HEK293 (cell line): Measurements from ENCODE around the gene TEX12.

ENCODE experiments used
- CTCF ChIA-PET: fragments of 350-600 bp; formaldehyde crosslinking; extraction: SDS; loops from one replicate; lab custom pipeline; 2021; ENCODE audit warnings: antibody characterized with exemption; lab: Yijun Ruan, JAX
- POLR2A ChIA-PET: fragments of 300-600 bp; formaldehyde crosslinking; extraction: SDS; loops from one replicate; lab custom pipeline; 2020; ENCODE audit warnings: antibody characterized with exemption, inconsistent platforms; lab: Yijun Ruan, JAX
- H3K27ac ChIP-seq: fragments of 200-500 bp; sonication (Bioruptor generic); 2 replicates; pipeline ENCODE4 v1.5.1; 2014; ENCODE audit warnings: low read depth, low read length, control low read depth, inconsistent platforms; ENCODE audit errors: extremely low read depth
- H3K36me3 ChIP-seq, 2 experiments: fragments of 200-500 bp in 1 of 2; sonication (Bioruptor generic) in 1 of 2; 1 replicate in 1 of 2; 2 replicates in 1 of 2; pipeline ENCODE4 v1.5.1; 2014 to 2017; ENCODE audit warnings: inconsistent platforms in 2 of 2, low read length in 2 of 2; ENCODE audit not compliant: control insufficient read depth in 2 of 2, insufficient read depth in 1 of 2
- H3K4me1 ChIP-seq: fragments of 200-500 bp; sonication (Bioruptor generic); 2 replicates; pipeline ENCODE4 v1.5.1; 2014; ENCODE audit warnings: mild to moderate bottlenecking, low read length, inconsistent platforms; ENCODE audit not compliant: control insufficient read depth, insufficient read depth
- H3K4me3 ChIP-seq: 2 replicates; pipeline ENCODE4 v1.5.1; 2011; ENCODE audit warnings: low read depth, mild to moderate bottlenecking, control low read depth, low read length, moderate library complexity
- H3K9me3 ChIP-seq: fragments of 200-500 bp; sonication (Bioruptor generic); 2 replicates; pipeline ENCODE4 v1.5.1; 2014; ENCODE audit warnings: low read depth, low read length, inconsistent platforms; ENCODE audit not compliant: control insufficient read depth, insufficient read depth
- GLI2 ChIP-seq: fragments of 450-650 bp; formaldehyde crosslinking; IDR thresholded peaks from 2 replicates; pipeline ENCODE4; 2017; ENCODE audit warnings: missing biosample characterization, missing genetic modification characterization, low read depth, borderline replicate concordance
- GLIS2 ChIP-seq: fragments of 450-650 bp; formaldehyde crosslinking; IDR thresholded peaks from 2 replicates; pipeline ENCODE4 v1.5.1; 2016; ENCODE audit warnings: missing biosample characterization, missing genetic modification characterization
- OVOL3 ChIP-seq: fragments of 450-650 bp; formaldehyde crosslinking; IDR thresholded peaks from 2 replicates; pipeline ENCODE4 v1.5.1; 2016; ENCODE audit warnings: missing biosample characterization, missing genetic modification characterization
- PRDM1 ChIP-seq: fragments of 450-650 bp; formaldehyde crosslinking; IDR thresholded peaks from 2 replicates; pipeline ENCODE4; 2016; ENCODE audit warnings: missing biosample characterization, missing genetic modification characterization
- RBAK ChIP-seq: fragments of 450-650 bp; formaldehyde crosslinking; IDR thresholded peaks from 2 replicates; pipeline ENCODE4 v1.5.1; 2016; ENCODE audit warnings: missing biosample characterization, missing genetic modification characterization
- SP7 ChIP-seq: fragments of 450-650 bp; formaldehyde crosslinking; IDR thresholded peaks from 2 replicates; pipeline ENCODE4 v1.5.1; 2016; ENCODE audit warnings: missing biosample characterization, missing genetic modification characterization
- ZBTB49 ChIP-seq: fragments of 450-650 bp; formaldehyde crosslinking; IDR thresholded peaks from 2 replicates; pipeline ENCODE4 v1.5.1; 2016; ENCODE audit warnings: missing biosample characterization, missing genetic modification characterization, low read depth
- ZFP69B ChIP-seq: fragments of 450-650 bp; formaldehyde crosslinking; IDR thresholded peaks from 2 replicates; pipeline ENCODE4 v1.5.1; 2016; ENCODE audit warnings: missing biosample characterization, missing genetic modification characterization
- ZNF121 ChIP-seq: fragments of 450-650 bp; formaldehyde crosslinking; IDR thresholded peaks from 2 replicates; pipeline ENCODE4 v1.5.1; 2016; ENCODE audit warnings: missing biosample characterization, missing genetic modification characterization
- ZNF16 ChIP-seq: fragments of 450-650 bp; formaldehyde crosslinking; IDR thresholded peaks from 2 replicates; pipeline ENCODE4 v1.5.1; 2016; ENCODE audit warnings: low read depth, missing biosample characterization, missing genetic modification characterization
- ZNF2 ChIP-seq: fragments of 450-650 bp; formaldehyde crosslinking; IDR thresholded peaks from 2 replicates; pipeline ENCODE4 v1.5.1; 2016; ENCODE audit warnings: missing biosample characterization, missing genetic modification characterization
- ZNF214 ChIP-seq: fragments of 450-650 bp; formaldehyde crosslinking; IDR thresholded peaks from 2 replicates; pipeline ENCODE4 v1.5.1; 2017; ENCODE audit warnings: missing biosample characterization, mild to moderate bottlenecking, missing genetic modification characterization, borderline replicate concordance
- ZNF221 ChIP-seq: fragments of 450-650 bp; formaldehyde crosslinking; IDR thresholded peaks from 2 replicates; pipeline ENCODE4 v1.5.1; 2017; ENCODE audit warnings: missing biosample characterization, missing genetic modification characterization, borderline replicate concordance
- ZNF23 ChIP-seq: fragments of 450-650 bp; formaldehyde crosslinking; IDR thresholded peaks from 2 replicates; pipeline ENCODE4 v1.5.1; 2016; ENCODE audit warnings: missing biosample characterization, missing genetic modification characterization, borderline replicate concordance
- ZNF24 ChIP-seq: fragments of 450-650 bp; formaldehyde crosslinking; IDR thresholded peaks from 2 replicates; pipeline ENCODE4 v1.5.1; 2016; ENCODE audit warnings: missing biosample characterization, missing genetic modification characterization
- ZNF266 ChIP-seq: fragments of 450-650 bp; formaldehyde crosslinking; IDR thresholded peaks from 2 replicates; pipeline ENCODE4 v1.5.1; 2016; ENCODE audit warnings: missing biosample characterization, missing genetic modification characterization, low read depth
- ZNF302 ChIP-seq: fragments of 450-650 bp; formaldehyde crosslinking; IDR thresholded peaks from 2 replicates; pipeline ENCODE4 v1.5.1; 2016; ENCODE audit warnings: missing biosample characterization, missing genetic modification characterization, low read depth
- ZNF335 ChIP-seq: fragments of 450-650 bp; formaldehyde crosslinking; conservative IDR thresholded peaks from 2 replicates; pipeline ENCODE4 v1.5.1; 2016; ENCODE audit warnings: missing biosample characterization, missing genetic modification characterization
- ZNF366 ChIP-seq: fragments of 450-650 bp; formaldehyde crosslinking; conservative IDR thresholded peaks from 2 replicates; pipeline ENCODE4 v1.5.1; 2016; ENCODE audit warnings: missing biosample characterization, missing genetic modification characterization
- ZNF48 ChIP-seq: fragments of 450-650 bp; formaldehyde crosslinking; IDR thresholded peaks from 2 replicates; pipeline ENCODE4 v1.5.1; 2016; ENCODE audit warnings: missing biosample characterization, missing genetic modification characterization
- ZNF501 ChIP-seq: fragments of 450-650 bp; formaldehyde crosslinking; IDR thresholded peaks from 2 replicates; pipeline ENCODE4 v1.5.1; 2016; ENCODE audit warnings: missing biosample characterization, missing genetic modification characterization
- ZNF518A ChIP-seq: fragments of 450-650 bp; formaldehyde crosslinking; conservative IDR thresholded peaks from 2 replicates; pipeline ENCODE4 v1.5.1; 2016; ENCODE audit warnings: low read depth, missing biosample characterization, missing genetic modification characterization
- ZNF521 ChIP-seq: fragments of 450-650 bp; formaldehyde crosslinking; IDR thresholded peaks from 2 replicates; pipeline ENCODE4 v1.5.1; 2017; ENCODE audit warnings: missing biosample characterization, mild to moderate bottlenecking, missing genetic modification characterization
- ZSCAN16 ChIP-seq: fragments of 450-650 bp; formaldehyde crosslinking; IDR thresholded peaks from 2 replicates; pipeline ENCODE4 v1.5.1; 2016; ENCODE audit warnings: missing biosample characterization, missing genetic modification characterization
- TF ChIP-seq, protein P1 (sequence below): fragments of 450-650 bp; formaldehyde crosslinking; IDR thresholded peaks from 2 replicates; pipeline ENCODE4 v1.5.1; 2016; ENCODE audit warnings: missing biosample characterization, missing genetic modification characterization
- TF ChIP-seq, protein P2 (sequence below): fragments of 450-650 bp; formaldehyde crosslinking; IDR thresholded peaks from 2 replicates; pipeline ENCODE4 v1.5.1; 2016; ENCODE audit warnings: missing biosample characterization, missing genetic modification characterization

TEX12 gene, protein sequence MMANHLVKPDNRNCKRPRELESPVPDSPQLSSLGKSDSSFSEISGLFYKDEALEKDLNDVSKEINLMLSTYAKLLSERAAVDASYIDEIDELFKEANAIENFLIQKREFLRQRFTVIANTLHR

DNA sequence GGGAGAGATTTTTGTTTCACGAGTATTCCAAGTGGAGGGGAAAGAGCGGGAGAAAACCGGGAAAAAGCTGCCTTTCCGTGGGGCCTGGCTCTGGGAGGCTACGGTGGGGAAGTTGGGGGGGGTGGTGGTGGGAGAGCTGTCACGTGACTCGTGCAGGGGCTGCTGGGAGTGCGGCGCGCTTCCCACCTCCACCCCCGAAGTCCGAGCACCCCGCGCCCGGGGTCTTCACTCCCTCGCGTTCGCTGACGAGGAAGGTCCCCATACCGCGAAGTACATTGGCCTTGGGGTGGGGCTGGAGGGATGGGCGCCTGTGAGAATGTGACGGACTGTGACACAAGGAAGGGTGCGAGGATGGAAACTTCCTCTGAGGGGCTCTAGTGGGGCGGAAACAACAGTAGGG is at the start of gene TEX12:
Gene TEX12, plus strand, starts transcription at position 228 of the 400 bp plus-strand sequence. CDS start 1,897 bp downstream, outside the sequence.
- no peaks in the 10 kb centered on the region for H3K36me3 ChIP-seq
- CTCF ChIA-PET: no interaction called here
- H3K4me1 ChIP-seq: no peaks in the 10 kb centered on the region
- H3K4me3 ChIP-seq: no peak within 1 kb of the TSS
- H3K9me3 ChIP-seq: no peaks in the 10 kb centered on the region
- no peak within 1 kb of the TSS for H3K27ac ChIP-seq
- POLR2A ChIA-PET: no interaction called here
- no peak for TF ChIP-seq PRDM1 (tag by site-specific recombination)
- no peak for TF ChIP-seq ZNF518A
- no peak for TF ChIP-seq ZNF2 (tag by site-specific recombination)
- no peak for TF ChIP-seq ZNF302
- no peak for TF ChIP-seq GLIS2 (tag by site-specific recombination)
- no peak for TF ChIP-seq OVOL3 (tag by site-specific recombination)
- TF ChIP-seq ZFP69B: no peak
- TF ChIP-seq ZBTB49 (tag by site-specific recombination): no peak
- TF ChIP-seq ZNF214 (tag by site-specific recombination): no peak
- TF ChIP-seq ZSCAN16 (tag by site-specific recombination): no peak
- TF ChIP-seq ZNF335 (tag by site-specific recombination): no peak
- no peak for TF ChIP-seq ZNF23 (tag by site-specific recombination)
- no peak for TF ChIP-seq GLI2
- no peak for TF ChIP-seq ZNF48 (tag by site-specific recombination)
- TF ChIP-seq ZNF24 (tag by site-specific recombination): no peak
- TF ChIP-seq ZNF16 (tag by site-specific recombination): no peak
- TF ChIP-seq ZNF366: no peak
- TF ChIP-seq RBAK (tag by site-specific recombination): no peak

DNA sequence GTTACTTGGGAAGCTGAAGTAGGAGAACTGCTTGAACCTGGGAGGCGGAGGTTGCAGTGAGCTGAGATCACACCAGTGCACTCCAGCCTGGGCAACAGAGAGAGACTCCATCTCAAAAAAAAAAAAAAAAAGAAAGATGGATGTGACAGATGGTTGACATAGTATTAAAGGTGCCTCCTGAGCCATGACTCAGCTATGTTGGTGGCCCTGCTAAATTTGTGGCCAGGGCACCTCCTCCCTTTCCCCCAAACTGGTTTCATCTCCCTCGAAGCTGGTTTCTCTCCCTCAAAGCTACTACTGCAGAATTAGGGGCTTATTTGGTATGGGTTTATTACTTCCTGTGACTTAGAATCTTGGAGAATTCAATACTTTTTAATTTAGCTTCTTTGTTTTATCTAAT is 49.0 kb upstream of the TEX12 start:
- POLR2A ChIA-PET: no interaction called here
- Histone ChIP-seq H3K27ac (no peak overlapping the region), H3K4me3 (no peak overlapping the region), H3K9me3 (no peaks in the 10 kb centered on the region), H3K4me1 (peaks cover 3% of the 10 kb centered on the region; the same call in 1 of the 2 replicates), H3K36me3 (no peaks in the 10 kb centered on the region)
- CTCF ChIA-PET: interaction anchor here (0.6 kb wide), 1 partner anchor 602 kb away, joined by 3 read pairs; no protein-coding TSS in a partner anchor
- TF ChIP-seq, protein P1, sequence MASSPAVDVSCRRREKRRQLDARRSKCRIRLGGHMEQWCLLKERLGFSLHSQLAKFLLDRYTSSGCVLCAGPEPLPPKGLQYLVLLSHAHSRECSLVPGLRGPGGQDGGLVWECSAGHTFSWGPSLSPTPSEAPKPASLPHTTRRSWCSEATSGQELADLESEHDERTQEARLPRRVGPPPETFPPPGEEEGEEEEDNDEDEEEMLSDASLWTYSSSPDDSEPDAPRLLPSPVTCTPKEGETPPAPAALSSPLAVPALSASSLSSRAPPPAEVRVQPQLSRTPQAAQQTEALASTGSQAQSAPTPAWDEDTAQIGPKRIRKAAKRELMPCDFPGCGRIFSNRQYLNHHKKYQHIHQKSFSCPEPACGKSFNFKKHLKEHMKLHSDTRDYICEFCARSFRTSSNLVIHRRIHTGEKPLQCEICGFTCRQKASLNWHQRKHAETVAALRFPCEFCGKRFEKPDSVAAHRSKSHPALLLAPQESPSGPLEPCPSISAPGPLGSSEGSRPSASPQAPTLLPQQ (tag by site-specific recombination): no peak
- TF ChIP-seq ZNF221: no peak
- TF ChIP-seq ZNF266 (tag by site-specific recombination): no peak
- TF ChIP-seq SP7 (tag by site-specific recombination): no peak
- TF ChIP-seq ZNF501 (tag by site-specific recombination): no peak
- no peak for TF ChIP-seq ZNF121
- no peak for TF ChIP-seq ZNF521 (tag by site-specific recombination)
- TF ChIP-seq, protein P2, sequence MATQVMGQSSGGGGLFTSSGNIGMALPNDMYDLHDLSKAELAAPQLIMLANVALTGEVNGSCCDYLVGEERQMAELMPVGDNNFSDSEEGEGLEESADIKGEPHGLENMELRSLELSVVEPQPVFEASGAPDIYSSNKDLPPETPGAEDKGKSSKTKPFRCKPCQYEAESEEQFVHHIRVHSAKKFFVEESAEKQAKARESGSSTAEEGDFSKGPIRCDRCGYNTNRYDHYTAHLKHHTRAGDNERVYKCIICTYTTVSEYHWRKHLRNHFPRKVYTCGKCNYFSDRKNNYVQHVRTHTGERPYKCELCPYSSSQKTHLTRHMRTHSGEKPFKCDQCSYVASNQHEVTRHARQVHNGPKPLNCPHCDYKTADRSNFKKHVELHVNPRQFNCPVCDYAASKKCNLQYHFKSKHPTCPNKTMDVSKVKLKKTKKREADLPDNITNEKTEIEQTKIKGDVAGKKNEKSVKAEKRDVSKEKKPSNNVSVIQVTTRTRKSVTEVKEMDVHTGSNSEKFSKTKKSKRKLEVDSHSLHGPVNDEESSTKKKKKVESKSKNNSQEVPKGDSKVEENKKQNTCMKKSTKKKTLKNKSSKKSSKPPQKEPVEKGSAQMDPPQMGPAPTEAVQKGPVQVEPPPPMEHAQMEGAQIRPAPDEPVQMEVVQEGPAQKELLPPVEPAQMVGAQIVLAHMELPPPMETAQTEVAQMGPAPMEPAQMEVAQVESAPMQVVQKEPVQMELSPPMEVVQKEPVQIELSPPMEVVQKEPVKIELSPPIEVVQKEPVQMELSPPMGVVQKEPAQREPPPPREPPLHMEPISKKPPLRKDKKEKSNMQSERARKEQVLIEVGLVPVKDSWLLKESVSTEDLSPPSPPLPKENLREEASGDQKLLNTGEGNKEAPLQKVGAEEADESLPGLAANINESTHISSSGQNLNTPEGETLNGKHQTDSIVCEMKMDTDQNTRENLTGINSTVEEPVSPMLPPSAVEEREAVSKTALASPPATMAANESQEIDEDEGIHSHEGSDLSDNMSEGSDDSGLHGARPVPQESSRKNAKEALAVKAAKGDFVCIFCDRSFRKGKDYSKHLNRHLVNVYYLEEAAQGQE: no peak
